SHP77 (cell line): ENCODE data around the gene P2RX4.
"Not testable (repeated sequence)": the region's sequence is repeated elsewhere in the genome, so short reads cannot be mapped to it uniquely, and the experiment has no call there.

Experiments
- DNase-seq, 2 experiments: peaks; one replicate each; lab custom pipeline; 2025; lab: John Stamatoyannopoulos, UW

P2RX4 gene

GRCh38 chr12:121241156-121241970 is 31.4 kb downstream of the P2RX4 start:
- no peak for DNase-seq

GRCh38 chr12:121245031-121245430 is 35.1 kb downstream of the P2RX4 start:
- DNase-seq: no peak

GRCh38 chr12:121245951-121246350 is 36.0 kb downstream of the P2RX4 start:
- DNase-seq: no peak

DNA sequence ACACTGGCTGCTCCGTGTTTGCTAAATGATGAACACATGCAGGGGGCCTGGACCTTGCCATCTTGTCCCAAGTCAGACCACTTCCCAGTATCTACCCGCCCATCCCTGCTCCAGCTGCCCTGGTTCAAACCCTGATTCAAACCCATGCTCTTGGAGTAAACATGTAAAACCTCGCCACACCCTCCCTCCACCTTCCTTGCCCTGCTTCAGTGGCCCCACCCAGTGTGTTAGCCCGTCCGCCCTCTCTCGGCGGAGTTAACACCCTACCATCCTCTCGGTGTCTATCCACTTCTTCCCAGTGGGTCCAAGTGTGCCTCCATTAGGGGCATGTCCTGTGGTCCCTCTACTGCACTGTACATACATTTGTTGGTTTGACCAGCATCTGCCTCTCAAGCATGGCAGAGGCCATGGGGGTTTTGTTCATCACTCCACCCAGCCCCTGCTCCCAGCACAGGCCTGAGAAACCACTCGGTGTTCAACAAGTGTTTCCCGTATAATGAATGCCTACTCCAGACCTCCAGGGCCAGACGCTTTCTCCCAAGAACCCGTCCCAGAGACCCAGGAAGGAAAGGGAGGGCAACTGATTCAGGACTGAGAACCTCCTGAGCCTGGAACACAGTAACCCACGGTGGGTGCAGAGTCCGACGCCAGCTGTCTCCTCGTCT is 37.1 kb downstream of the P2RX4 start:
- no peak for DNase-seq

DNA sequence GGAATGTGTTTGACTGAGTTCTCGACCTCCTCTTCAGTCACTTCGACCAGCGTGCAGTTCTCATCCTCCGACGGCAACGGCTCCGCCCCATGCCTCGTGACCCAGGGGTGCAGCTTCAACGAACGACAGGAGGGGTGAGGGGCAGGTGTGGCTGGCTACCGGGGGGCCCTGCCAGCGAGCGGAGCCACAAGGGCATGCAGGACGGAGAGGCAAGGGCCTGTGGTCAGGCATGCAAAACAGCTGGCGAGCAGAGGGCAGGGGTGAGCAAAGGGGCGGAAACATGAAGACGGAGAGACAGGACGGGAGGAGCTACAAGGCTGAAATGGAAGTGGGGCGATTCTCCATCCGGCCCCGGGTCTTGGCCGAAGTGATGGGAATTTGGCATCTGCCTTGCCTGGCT is 38.7 kb downstream of the P2RX4 start:
- no peak for DNase-seq

DNA sequence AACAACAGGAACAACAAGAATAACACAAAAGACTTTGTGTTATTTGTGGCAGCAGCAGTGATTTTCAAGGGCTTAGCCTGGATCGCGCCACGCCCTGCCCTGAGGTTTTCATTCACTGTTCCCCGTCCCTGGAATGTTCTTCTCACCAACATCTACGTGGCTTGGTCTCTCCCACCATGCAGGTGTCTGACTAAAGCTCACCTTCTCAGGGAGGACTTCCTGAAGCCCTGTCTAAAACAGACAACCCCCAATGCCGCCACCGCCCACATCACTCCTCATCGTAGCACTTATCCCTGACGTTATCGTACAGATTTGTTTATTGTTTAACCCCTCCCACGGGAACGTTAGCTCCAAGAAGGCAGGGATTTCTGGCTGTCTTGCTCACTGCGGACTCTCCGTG is 40.4 kb downstream of the P2RX4 start:
- DNase-seq: no peak

GRCh38 chr12:121251838-121252237 is 41.9 kb downstream of the P2RX4 start:
- no peak for DNase-seq

- no peak for DNase-seq
These were observed 42.9 kb downstream of the P2RX4 start for GRCh38 chr12:121252712-121253345.

GRCh38 chr12:121253638-121254335 is 43.9 kb downstream of the P2RX4 start:
- DNase-seq: no peak

- DNase-seq: no peak
These were observed 45.5 kb downstream of the P2RX4 start for GRCh38 chr12:121255433-121255832.

GRCh38 chr12:121257704-121258449 is 47.9 kb downstream of the P2RX4 start:
- DNase-seq: not testable (repeated sequence)

- no peak for DNase-seq
These were observed 49.1 kb downstream of the P2RX4 start for GRCh38 chr12:121259074-121259473.

DNA sequence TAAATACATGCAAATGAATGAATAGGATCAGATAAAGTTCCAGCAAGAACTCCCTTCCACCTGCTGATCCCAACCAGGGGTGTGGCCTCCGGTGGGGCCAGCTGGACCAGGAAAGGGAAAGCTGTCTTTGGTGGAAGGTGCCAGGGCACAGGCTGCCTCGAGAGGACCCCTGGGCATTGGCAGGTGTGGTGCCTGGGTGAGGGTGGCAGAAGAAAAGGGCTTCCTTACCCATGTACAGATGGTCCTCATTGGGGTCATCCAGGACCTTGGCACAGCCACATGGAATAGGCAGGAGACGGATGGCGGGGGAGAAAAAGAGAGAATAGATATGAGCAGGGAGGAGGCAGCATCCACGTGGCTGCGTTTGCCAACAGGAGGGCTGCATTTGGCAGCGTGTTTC is 50.2 kb downstream of the P2RX4 start:
- DNase-seq: no peak

DNA sequence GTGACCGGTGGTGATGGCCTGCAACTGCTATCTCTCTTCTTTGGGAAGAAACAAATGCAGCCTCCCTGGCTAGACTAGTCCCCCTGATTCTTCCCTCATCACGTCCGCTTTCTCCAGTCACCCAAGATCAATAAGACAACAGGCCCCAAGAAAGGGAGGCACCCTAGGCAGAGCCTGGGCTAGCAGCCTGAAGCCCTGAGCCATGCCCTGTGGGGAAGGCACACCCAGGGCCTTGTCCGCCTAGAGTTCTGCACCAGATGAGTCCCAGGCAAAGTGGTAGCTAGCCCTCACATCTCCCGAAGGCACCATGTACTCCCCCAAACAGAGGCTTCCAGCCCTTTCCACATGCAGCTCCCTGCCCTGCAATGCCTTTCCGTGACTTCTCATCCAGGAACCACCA is 51.5 kb downstream of the P2RX4 start:
- DNase-seq: no peak

DNA sequence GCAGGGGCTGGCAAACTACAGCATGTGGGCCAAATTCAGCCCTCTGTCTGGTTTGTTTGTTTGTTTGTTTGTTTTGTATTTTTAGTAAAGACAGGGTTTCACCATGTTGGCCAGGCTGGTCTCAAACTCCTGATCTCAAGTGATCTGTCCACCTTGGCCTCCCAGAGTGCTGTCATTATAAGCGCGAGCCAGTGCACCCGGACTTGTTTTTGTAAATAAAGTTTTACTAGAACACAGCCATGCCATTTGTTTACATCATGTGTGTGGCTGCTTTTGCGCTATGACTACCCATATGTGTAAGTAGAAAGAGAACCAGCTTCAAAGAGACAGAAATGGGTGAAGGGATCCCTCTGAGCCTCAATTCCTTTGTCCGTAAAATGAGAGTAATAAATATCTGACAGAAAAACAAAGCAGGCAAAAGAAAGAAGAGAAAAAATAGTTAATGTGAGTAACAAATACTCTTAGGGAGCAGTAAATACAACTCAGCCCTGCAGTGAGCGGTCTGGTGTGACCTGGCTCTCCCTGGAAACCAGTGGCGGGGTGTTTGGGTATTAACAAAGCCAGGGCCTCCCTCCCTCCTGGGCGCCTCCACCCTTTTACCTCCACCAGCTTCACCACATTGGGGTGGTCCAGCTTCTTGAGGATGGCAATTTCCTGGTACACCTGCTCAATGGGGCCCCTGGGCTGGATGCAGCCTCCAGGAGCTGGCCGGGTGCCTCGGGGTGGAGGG is 53.4 kb downstream of the P2RX4 start:
- no peak for DNase-seq

DNA sequence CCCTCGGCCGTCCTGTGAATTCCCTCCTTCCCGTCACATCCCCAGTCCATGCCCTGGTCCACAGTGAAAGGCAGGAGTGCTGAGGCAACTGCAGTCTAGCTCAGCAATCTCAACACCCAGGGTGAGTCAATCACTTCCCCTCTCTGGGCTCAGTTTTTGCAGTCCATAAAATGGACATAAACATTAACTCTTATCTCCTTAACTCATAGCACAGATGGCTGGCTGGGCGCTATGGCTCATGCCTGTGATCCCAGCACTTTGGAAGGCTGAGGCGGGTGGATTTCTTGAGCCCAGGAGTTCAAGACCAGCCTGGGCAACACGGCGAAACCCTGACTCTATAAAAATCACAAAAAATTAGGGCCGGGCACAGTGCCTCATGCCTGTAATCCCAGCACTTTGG is 54.2 kb downstream of the P2RX4 start:
- no peak for DNase-seq

DNA sequence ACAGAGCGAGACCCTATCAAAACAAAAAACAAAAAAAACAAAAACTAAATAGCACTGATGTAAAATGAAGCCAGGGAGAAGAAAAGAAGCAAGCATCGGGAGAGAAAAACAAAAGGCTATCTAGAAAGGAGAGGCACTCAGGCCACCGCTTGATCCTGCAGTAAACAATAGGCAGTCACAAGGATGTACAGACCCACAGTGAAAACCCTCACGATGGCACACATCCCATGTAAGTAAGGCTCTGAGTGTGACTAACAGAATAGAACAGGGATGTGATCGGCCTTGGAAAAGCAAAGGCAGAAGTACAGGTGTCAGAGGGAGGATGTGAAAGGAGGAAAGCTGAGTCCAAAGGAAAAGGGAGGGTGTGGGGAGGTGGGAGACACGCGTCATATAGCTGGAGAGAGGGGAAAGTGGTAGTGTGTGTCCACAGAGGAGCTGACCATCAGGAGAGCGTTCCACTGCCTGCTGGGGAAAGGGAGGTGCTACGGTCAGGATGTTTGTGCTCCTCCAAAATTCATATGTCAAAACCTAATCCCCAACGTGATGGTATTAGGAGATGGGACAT is 55.1 kb downstream of the P2RX4 start:
- no peak for DNase-seq

GRCh38 chr12:121267822-121268221 is 57.9 kb downstream of the P2RX4 start:
- DNase-seq: no peak

DNA sequence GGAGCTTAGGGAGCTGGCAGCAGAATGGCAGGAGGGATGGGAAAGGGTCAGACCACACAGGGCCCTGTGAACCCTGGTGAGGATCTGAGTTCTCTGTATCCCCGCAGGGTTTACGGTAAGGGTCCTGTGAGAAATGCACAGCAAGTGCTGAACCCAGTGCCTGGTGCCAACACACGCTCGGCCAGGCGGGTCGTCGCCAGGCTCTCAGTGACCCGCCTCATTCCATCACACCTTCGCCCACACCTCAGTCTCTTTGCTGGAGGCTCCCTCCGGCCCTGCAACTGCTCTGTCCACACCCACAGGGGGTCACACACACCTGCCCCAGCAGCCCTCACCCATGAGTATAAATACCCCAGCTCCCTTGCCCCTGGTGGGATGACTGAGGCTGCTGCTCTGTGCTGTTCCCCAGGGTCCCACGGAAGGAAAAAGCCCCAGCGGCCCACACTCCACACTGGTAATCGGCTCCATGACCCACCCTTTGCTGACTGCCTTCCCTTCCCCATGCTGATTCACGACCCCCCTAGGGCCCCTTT is 63.5 kb downstream of the P2RX4 start:
- DNase-seq: no peak

DNA sequence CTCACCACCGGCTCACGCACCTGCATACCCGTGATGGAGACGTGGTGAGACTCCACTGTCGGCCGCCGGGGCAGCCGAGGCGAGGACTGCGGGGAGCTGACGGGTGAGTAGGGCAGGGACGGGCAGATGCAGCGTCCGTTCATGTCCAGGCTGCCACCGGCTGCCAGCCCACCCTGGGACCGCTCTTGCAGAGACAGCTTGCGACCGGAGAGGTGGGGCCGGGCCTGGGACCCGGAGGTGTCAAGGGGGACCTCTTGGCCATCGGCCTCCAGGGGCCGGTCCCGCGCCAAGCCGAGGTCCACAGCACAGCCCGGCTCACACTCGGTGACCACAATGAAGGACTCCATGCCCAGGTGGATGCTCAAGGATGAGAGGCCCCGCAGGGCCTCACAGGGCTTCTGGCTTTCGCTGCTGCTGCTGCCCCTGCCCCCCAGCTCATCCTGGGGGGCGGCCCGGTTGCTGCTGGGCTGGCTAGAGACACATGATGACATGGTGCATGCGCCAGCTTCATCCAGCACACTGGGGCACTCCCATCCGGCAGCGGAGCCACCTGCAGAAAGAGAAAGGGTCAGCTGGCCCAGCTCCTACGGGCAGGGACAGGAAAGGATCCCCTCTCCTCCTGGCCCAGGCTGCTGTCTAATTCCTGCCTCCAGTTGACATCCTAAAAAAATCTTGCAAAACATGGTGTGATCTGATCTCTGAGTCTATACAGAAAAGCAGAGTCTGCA is 64.3 kb downstream of the P2RX4 start:
- no peak for DNase-seq
